ENCODE measurements around the gene BLM. TPM values are rescaled to one million over a fixed set of nuclear protein-coding genes. Genes with fewer than 3 reads are reported as not detected.

Gene BLM
- total RNA-seq, 1 experiment from 2014 or later: 40.0 TPM

DNA sequence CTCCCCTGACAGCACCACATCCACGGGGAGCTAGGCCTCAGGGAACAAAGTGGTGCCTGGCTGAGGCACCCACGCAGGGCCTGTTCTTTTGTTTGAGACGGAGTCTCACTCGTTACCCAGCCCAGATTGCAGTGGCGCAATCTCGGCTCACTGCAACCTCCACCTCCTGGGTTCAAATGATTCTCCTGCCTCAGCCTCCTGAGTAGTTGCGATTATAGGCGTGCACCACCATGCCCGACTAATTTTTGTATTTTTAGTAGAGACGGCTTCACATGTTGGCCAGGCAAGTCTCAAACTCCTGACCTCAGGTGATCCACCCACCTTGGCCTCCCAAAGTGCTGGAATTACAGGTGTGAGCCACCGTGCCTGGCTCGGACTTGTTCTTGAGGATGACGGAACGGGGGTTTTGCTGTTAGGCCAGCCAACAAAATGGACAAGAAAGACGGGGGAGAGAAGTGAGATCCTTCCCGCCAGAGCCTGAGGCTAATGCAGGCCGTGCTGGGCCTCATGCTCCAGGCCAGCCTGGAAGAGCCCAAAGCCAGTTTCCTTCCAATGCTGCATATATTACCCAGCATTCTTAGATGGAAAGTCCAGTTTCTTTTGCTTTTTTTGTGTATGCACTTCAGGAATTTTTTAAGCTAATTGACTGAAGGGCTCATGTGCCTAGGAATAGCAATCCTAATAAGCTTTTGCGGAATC, 123.2 kb downstream of the BLM start:
- BruUV-seq (replicated peaks): no TSS peak
- peaks cover 16% of the 10 kb centered on the region for H3K4me1 ChIP-seq (ENCODE audit: insufficient read depth, low read length, poor library complexity, severe bottlenecking)
- intact Hi-C loops (cut with micrococcal nuclease; ENCODE audit: unreplicated experiment): no loop called here
- no peaks in the 10 kb centered on the region for H3K27me3 ChIP-seq (replicated peaks; ENCODE audit: insufficient read depth, low read depth, low read length, poor library complexity)
- no peak for DNase-seq (ENCODE audit: low spot score)
- H3K9me3 ChIP-seq (ENCODE audit: low read depth, low read length, poor library complexity, severe bottlenecking): no peaks in the 10 kb centered on the region
- H3K4me3 ChIP-seq (ENCODE audit: low read depth, low read length, poor library complexity, severe bottlenecking): peak overlapping the region; percentile 3
- TF ChIP-seq EZH2 (IDR thresholded peaks at IDR 0.05; ENCODE audit: borderline replicate concordance, low read depth, low read length, poor library complexity, severe bottlenecking): no peak
- TF ChIP-seq, protein P1, sequence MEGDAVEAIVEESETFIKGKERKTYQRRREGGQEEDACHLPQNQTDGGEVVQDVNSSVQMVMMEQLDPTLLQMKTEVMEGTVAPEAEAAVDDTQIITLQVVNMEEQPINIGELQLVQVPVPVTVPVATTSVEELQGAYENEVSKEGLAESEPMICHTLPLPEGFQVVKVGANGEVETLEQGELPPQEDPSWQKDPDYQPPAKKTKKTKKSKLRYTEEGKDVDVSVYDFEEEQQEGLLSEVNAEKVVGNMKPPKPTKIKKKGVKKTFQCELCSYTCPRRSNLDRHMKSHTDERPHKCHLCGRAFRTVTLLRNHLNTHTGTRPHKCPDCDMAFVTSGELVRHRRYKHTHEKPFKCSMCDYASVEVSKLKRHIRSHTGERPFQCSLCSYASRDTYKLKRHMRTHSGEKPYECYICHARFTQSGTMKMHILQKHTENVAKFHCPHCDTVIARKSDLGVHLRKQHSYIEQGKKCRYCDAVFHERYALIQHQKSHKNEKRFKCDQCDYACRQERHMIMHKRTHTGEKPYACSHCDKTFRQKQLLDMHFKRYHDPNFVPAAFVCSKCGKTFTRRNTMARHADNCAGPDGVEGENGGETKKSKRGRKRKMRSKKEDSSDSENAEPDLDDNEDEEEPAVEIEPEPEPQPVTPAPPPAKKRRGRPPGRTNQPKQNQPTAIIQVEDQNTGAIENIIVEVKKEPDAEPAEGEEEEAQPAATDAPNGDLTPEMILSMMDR (conservative IDR thresholded peaks at IDR 0.05; ENCODE audit: low read depth, low read length): no peak
- H3K36me3 ChIP-seq (ENCODE audit: insufficient read depth, low read length, poor library complexity, severe bottlenecking): no peaks in the 10 kb centered on the region
- ChIA-PET CTCF (interaction anchor here (1.1 kb wide), 1 partner anchor 55 kb away, joined by 4 read pairs; no protein-coding TSS in a partner anchor), POLR2A (ENCODE audit: low non-redundant PET) (interaction anchor here (0.6 kb wide), 1 partner anchor 626 kb away, joined by 9 read pairs; no protein-coding TSS in a partner anchor)
- peak overlapping the region; percentile 51 for H3K27ac ChIP-seq (ENCODE audit: low read depth, low read length, poor library complexity, severe bottlenecking)

- no peak overlapping the region for H3K4me3 ChIP-seq (ENCODE audit: low read depth, low read length, poor library complexity, severe bottlenecking)
- CTCF ChIA-PET: no interaction called here
- no peaks in the 10 kb centered on the region for H3K9me3 ChIP-seq (ENCODE audit: low read depth, low read length, poor library complexity, severe bottlenecking)
- intact Hi-C loops (cut with micrococcal nuclease; ENCODE audit: unreplicated experiment): no loop called here
- BruUV-seq (replicated peaks): no TSS peak
- no peak for TF ChIP-seq EZH2 (IDR thresholded peaks at IDR 0.05; ENCODE audit: borderline replicate concordance, low read depth, low read length, poor library complexity, severe bottlenecking)
- TF ChIP-seq, protein P1 (conservative IDR thresholded peaks at IDR 0.05; ENCODE audit: low read depth, low read length): no peak
- POLR2A ChIA-PET (ENCODE audit: low non-redundant PET): no interaction called here
- peaks cover 16% of the 10 kb centered on the region for H3K4me1 ChIP-seq (ENCODE audit: insufficient read depth, low read length, poor library complexity, severe bottlenecking)
- H3K27me3 ChIP-seq (replicated peaks; ENCODE audit: insufficient read depth, low read depth, low read length, poor library complexity): no peaks in the 10 kb centered on the region
- H3K27ac ChIP-seq (ENCODE audit: low read depth, low read length, poor library complexity, severe bottlenecking): no peak overlapping the region
- no peak for DNase-seq (ENCODE audit: low spot score)
- no peaks in the 10 kb centered on the region for H3K36me3 ChIP-seq (ENCODE audit: insufficient read depth, low read length, poor library complexity, severe bottlenecking)
These were observed 123.8 kb downstream of the BLM start for GRCh38 chr15:90840954-90841353.

- BruUV-seq (replicated peaks): no TSS peak
- Histone ChIP-seq H3K36me3 (ENCODE audit: insufficient read depth, low read length, poor library complexity, severe bottlenecking) (no peaks in the 10 kb centered on the region), H3K27ac (ENCODE audit: low read depth, low read length, poor library complexity, severe bottlenecking) (no peak overlapping the region), H3K4me1 (ENCODE audit: insufficient read depth, low read length, poor library complexity, severe bottlenecking) (peaks cover 7% of the 10 kb centered on the region), H3K27me3 (replicated peaks; ENCODE audit: insufficient read depth, low read depth, low read length, poor library complexity) (no peaks in the 10 kb centered on the region), H3K9me3 (ENCODE audit: low read depth, low read length, poor library complexity, severe bottlenecking) (no peaks in the 10 kb centered on the region), H3K4me3 (ENCODE audit: low read depth, low read length, poor library complexity, severe bottlenecking) (no peak overlapping the region)
- no peak for TF ChIP-seq EZH2 (IDR thresholded peaks at IDR 0.05; ENCODE audit: borderline replicate concordance, low read depth, low read length, poor library complexity, severe bottlenecking)
- TF ChIP-seq, protein P1 (conservative IDR thresholded peaks at IDR 0.05; ENCODE audit: low read depth, low read length): no peak
- intact Hi-C loops (cut with micrococcal nuclease; ENCODE audit: unreplicated experiment): no loop called here
- no peak for DNase-seq (ENCODE audit: low spot score)
- CTCF ChIA-PET: no interaction called here
- POLR2A ChIA-PET (ENCODE audit: low non-redundant PET): interaction anchor here (0.6 kb wide), 1 partner anchor 632 kb away, joined by 3 read pairs; no protein-coding TSS in a partner anchor
These were observed 127.5 kb downstream of the BLM start for GRCh38 chr15:90844696-90845095.
